GM12878 (cell line): ENCODE results near the gene PTPRN2. TPM values are rescaled to one million over a fixed set of nuclear protein-coding genes. Genes with fewer than 3 reads are reported as not detected.

Experiments used
- ATAC-seq: fragments of 200-7000 bp; cut with Tn5 transposase; 3 replicates; pipeline ENCODE4 v1.9.1; 2020; ENCODE audit warnings: mild to moderate bottlenecking, moderate library complexity
- BruUV-seq: library from RNA; stranded (reverse); fragments of 400-500 nt; replicated peaks from 2 replicates; lab custom pipeline; 2021; lab: Mats Ljungman, UMichigan
- CTCF ChIA-PET: fragments of 300-600 bp; sonication (Branson Sonifier 250); formaldehyde crosslinking; extraction: SDS; loops from one replicate; lab custom pipeline; 2021; ENCODE audit warnings: inconsistent platforms; lab: Yijun Ruan, JAX
- POLR2A ChIA-PET: fragments of 350-600 bp; formaldehyde crosslinking; extraction: SDS; loops from one replicate; lab custom pipeline; 2021; ENCODE audit warnings: inconsistent platforms; lab: Charles Lee
- RAD21 ChIA-PET: fragments of 300-600 bp; sonication (Branson Sonifier 250); formaldehyde crosslinking; loops from one replicate; lab custom pipeline; 2023; ENCODE audit warnings: antibody characterized with exemption; ENCODE audit not compliant: unreplicated experiment; lab: Charles Lee
- SMC1A ChIA-PET: fragments of 300-600 bp; sonication (Branson Sonifier 250); formaldehyde crosslinking; loops from one replicate; lab custom pipeline; 2023; ENCODE audit not compliant: unreplicated experiment, uncharacterized antibody; lab: Charles Lee
- DNase-seq: peaks from one replicate; pipeline ENCODE4 v3.0.0-alpha.2; 2011; ENCODE audit warnings: low read depth, low spot score
- FAIRE-seq: peaks from 3 replicates; lab custom pipeline; 2011; peaks lifted over from hg19 to GRCh38; lab: Jason Lieb, UNC
- H2AFZ ChIP-seq: 2 replicates; pipeline ENCODE4 v1.6.0; 2011; ENCODE audit warnings: low read depth, low read length, control low read depth; ENCODE audit not compliant: control insufficient read depth
- H3K27ac ChIP-seq: 2 replicates; pipeline ENCODE4 v1.5.1; 2011; ENCODE audit warnings: control low read depth; ENCODE audit not compliant: control insufficient read depth, insufficient read depth
- H3K27me3 ChIP-seq, 2 experiments: replicated peaks in 1 of 2; 2 replicates each; pipeline versions ENCODE4 v1.6.0 to v1.6.1; 2011; ENCODE audit warnings: low read length in 1 of 2; ENCODE audit not compliant: control insufficient read depth in 2 of 2, insufficient read depth in 2 of 2
- H3K36me3 ChIP-seq, 2 experiments: 2 replicates each; pipeline ENCODE4 v1.5.1; 2011; ENCODE audit warnings: low read length in 1 of 2; ENCODE audit not compliant: control insufficient read depth in 2 of 2, insufficient read depth in 2 of 2
- H3K4me1 ChIP-seq: 2 replicates; pipeline ENCODE4 v1.6.1; 2011; ENCODE audit warnings: mild to moderate bottlenecking, low read length, moderate library complexity, mixed read lengths; ENCODE audit not compliant: control insufficient read depth, insufficient read depth
- H3K4me2 ChIP-seq: 2 replicates; pipeline ENCODE4 v1.6.0; 2011; ENCODE audit warnings: control low read depth; ENCODE audit not compliant: control insufficient read depth, insufficient read depth
- H3K4me3 ChIP-seq: fragments of 200-600 bp; sonication (generic); 2 replicates; pipeline ENCODE4 v1.5.1; 2016
- H3K79me2 ChIP-seq: 2 replicates; pipeline ENCODE4 v1.6.0; 2011; ENCODE audit warnings: low read length; ENCODE audit not compliant: control insufficient read depth, insufficient read depth
- H3K9ac ChIP-seq: 2 replicates; pipeline ENCODE4 v1.8.0; 2011; ENCODE audit warnings: low read length, control low read depth, mixed read lengths; ENCODE audit not compliant: control insufficient read depth, insufficient read depth
- H3K9me3 ChIP-seq: replicated peaks from 3 replicates; pipeline ENCODE4 v1.5.1; 2011; ENCODE audit warnings: mild to moderate bottlenecking, low read length; ENCODE audit not compliant: control insufficient read depth, insufficient read depth
- H4K20me1 ChIP-seq: 2 replicates; pipeline ENCODE4 v1.6.0; 2011; ENCODE audit not compliant: control insufficient read depth, insufficient read depth
- BACH1 ChIP-seq: fragments of 450-650 bp; IDR thresholded peaks from 2 replicates; pipeline ENCODE4 v1.6.1; 2017; ENCODE audit warnings: mild to moderate bottlenecking, borderline replicate concordance
- CREM ChIP-seq: IDR thresholded peaks from 2 replicates; pipeline ENCODE4 v1.6.1; 2014; ENCODE audit warnings: antibody characterized with exemption, low read depth
- EED ChIP-seq: sonication (generic); IDR thresholded peaks from 2 replicates; pipeline ENCODE4 v1.6.1; 2016; ENCODE audit warnings: antibody characterized with exemption, low read depth
- GATAD2B ChIP-seq: fragments of 450-650 bp; conservative IDR thresholded peaks from 2 replicates; pipeline ENCODE4 v1.6.1; 2017; ENCODE audit warnings: low read depth, mild to moderate bottlenecking, moderate library complexity
- IRF4 ChIP-seq: IDR thresholded peaks from 2 replicates; pipeline ENCODE4 v1.6.1; 2011; ENCODE audit warnings: low read depth, low read length
- KAT2A ChIP-seq: conservative IDR thresholded peaks from 2 replicates; pipeline ENCODE4 v1.6.1; 2011; ENCODE audit warnings: low read depth, low read length; ENCODE audit not compliant: control insufficient read depth
- LARP7 ChIP-seq: fragments of 450-650 bp; IDR thresholded peaks from 2 replicates; pipeline ENCODE4 v1.6.1; 2017; ENCODE audit warnings: mild to moderate bottlenecking
- NFYA ChIP-seq: IDR thresholded peaks from 2 replicates; pipeline ENCODE4 v1.6.1; 2011; ENCODE audit warnings: low read depth, mild to moderate bottlenecking, low read length, improper control_type of control experiment, borderline replicate concordance
- NR2F1 ChIP-seq: fragments of 450-650 bp; conservative IDR thresholded peaks from 2 replicates; pipeline ENCODE4 v1.6.1; 2017; ENCODE audit warnings: mild to moderate bottlenecking
- POLR2AphosphoS2 ChIP-seq: IDR thresholded peaks from 2 replicates; pipeline ENCODE4 v1.6.1; 2011; ENCODE audit warnings: low read depth, mild to moderate bottlenecking, low read length, improper control_type of control experiment, moderate library complexity
- SIN3A ChIP-seq: IDR thresholded peaks from 2 replicates; pipeline ENCODE4 v1.6.1; 2012; ENCODE audit warnings: low read depth, low read length, improper control_type of control experiment
- SUPT20H ChIP-seq: IDR thresholded peaks from 2 replicates; pipeline ENCODE4 v1.6.1; 2011; ENCODE audit warnings: low read depth, mild to moderate bottlenecking, low read length, moderate library complexity, borderline replicate concordance; ENCODE audit not compliant: control insufficient read depth
- USF2 ChIP-seq: IDR thresholded peaks from 2 replicates; pipeline ENCODE4 v1.6.1; 2011; ENCODE audit warnings: low read depth, low read length, improper control_type of control experiment, borderline replicate concordance
- ZBTB4 ChIP-seq: fragments of 450-650 bp; formaldehyde crosslinking; IDR thresholded peaks from 2 replicates; pipeline ENCODE4 v1.4.0; 2022; ENCODE audit warnings: mild to moderate bottlenecking, moderate library complexity
- WGBS: methylation state at CpG from one replicate; pipeline ENCODE4 v1.1.6; 2016; ENCODE audit warnings: low lambda C conversion rate; ENCODE audit not compliant: insufficient replicate concordance, insufficient coverage; ENCODE audit errors: missing lambda C conversion rate; 5-methylcytosine and 5-hydroxymethylcytosine counted together
- in situ Hi-C: fragments of 300-500 bp; cut with MboI; formaldehyde crosslinking; loops from 9 replicates; pipeline ENCODE4 v1.14.3; 2018; ENCODE audit warnings: mixed read lengths
- intact Hi-C: fragments of 100-400 bp; cut with micrococcal nuclease; formaldehyde crosslinking; loops from one replicate; pipeline ENCODE4 v1.14.2; 2022; ENCODE audit not compliant: unreplicated experiment
- polyA plus RNA-seq, 11 experiments: library from polyadenylated mRNA; depleted of rRNA in 4 of 11; unstranded in 6 of 11; stranded (reverse) in 5 of 11; fragments of >200 nt; fragmentation: Nextera tagmentation in 4 of 11; fragmentation: Illumina TruSeq in 1 of 11; extraction: Ambion mirVana in 4 of 11; extraction: Trizol in 1 of 11; gene quantifications; 1 replicate in 1 of 11; 2 replicates in 10 of 11; pipeline versions ENCODE4 v1.2.1 to v1.2.3, GENCODE V29; 2011 to 2016; ENCODE audit warnings: inconsistent platforms in 2 of 11, missing spikeins in 2 of 11, low read depth in 1 of 11
- total RNA-seq, 4 experiments: library from RNA; depleted of rRNA in 3 of 4; stranded (reverse); fragments of >200 nt in 3 of 4; fragmentation: Illumina TruSeq in 1 of 4; extraction: Trizol in 1 of 4; gene quantifications; 2 replicates each; pipeline versions ENCODE4 v1.2.1 to v1.2.3, GENCODE V29; 2013 to 2021
- TF ChIP-seq, protein P1 (sequence below): fragments of 450-650 bp; IDR thresholded peaks from 2 replicates; pipeline ENCODE4 v1.6.1; 2016; ENCODE audit warnings: mild to moderate bottlenecking

The PTPRN2 gene
- total and polyA plus RNA-seq, 10 of the 15 experiments (the other 5 are each of a cell fraction or from before 2014, with no cell fraction given): 5.4 TPM; not detected in 9

DNA sequence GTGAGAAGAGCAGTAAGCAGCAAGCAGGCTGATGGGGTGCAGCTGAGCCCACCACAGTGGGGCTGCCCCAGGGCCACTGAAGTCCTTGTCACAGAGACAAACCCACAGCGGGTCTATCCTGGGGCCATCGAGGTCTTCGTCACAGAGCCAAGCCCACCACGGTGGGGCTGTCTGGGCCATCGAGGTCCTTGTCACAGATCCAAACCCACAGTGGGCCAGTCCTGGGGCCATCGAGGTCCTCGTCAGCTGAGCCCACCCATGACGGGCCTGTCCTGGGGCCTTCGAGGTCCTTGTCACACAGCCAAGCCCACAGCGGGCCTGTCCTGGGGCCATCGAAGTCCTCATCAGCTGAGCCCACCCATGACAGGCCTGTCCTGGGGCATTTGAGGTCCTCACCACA, 700.9 kb downstream of the PTPRN2 start:
- H3K79me2 ChIP-seq: no peaks in the 10 kb centered on the region
- no peaks in the 10 kb centered on the region for H3K27me3 ChIP-seq
- SMC1A ChIA-PET: no interaction called here
- DNase-seq: no peak
- TF ChIP-seq KAT2A: no peak
- no peak for TF ChIP-seq BACH1
- TF ChIP-seq, all 136 proteins: peak for 0
- no peak overlapping the region for H2AFZ ChIP-seq
- ChIA-PET POLR2A (no interaction called here), CTCF (no interaction called here), RAD21 (no interaction called here)
- no peaks in the 10 kb centered on the region for H3K4me1 ChIP-seq
- H4K20me1 ChIP-seq: no peaks in the 10 kb centered on the region
- WGBS: 30% methylated on average over 11 of the region's 11 CpGs
- no peak overlapping the region for H3K4me3 ChIP-seq
- H3K36me3 ChIP-seq: no peaks in the 10 kb centered on the region
- no peaks in the 10 kb centered on the region; the same call in 2 of the 3 replicates for H3K9me3 ChIP-seq
- ATAC-seq (no peak), FAIRE-seq (no peak)
- in situ Hi-C loops: no loop called here
- H3K27ac ChIP-seq: no peak overlapping the region
- no peak overlapping the region for H3K4me2 ChIP-seq
- no peak overlapping the region for H3K9ac ChIP-seq
- intact Hi-C loops: no loop called here
- no TSS peak for BruUV-seq

DNA sequence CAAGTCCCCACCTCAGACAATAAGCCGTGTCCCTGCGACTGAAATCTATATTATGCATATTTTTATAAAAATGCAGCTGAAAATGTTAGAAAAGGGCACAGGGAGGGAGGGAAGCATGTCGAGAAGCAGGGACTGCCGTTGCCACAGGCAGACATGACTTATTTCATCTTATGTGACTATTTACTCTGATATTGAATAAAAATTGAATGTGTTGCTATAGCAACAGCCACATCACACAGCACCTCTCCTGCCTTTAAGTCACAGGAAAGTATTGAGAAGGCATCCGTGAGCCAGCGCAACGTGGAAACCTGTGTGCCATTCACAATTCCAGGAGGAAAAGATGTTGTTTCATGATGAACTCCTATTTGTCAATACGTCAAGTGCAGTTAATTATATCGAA, 701.4 kb downstream of the PTPRN2 start:
- POLR2A ChIA-PET: no interaction called here
- H3K27me3 ChIP-seq: no peaks in the 10 kb centered on the region
- H3K4me3 ChIP-seq: no peak overlapping the region
- 38% methylated on average over 9 of the region's 9 CpGs for WGBS
- DNase-seq (no peak), FAIRE-seq (no peak), ATAC-seq (no peak)
- no TSS peak for BruUV-seq
- intact Hi-C loops: no loop called here
- no peak overlapping the region for H3K9ac ChIP-seq
- CTCF ChIA-PET: no interaction called here
- H3K36me3 ChIP-seq: no peaks in the 10 kb centered on the region
- H3K79me2 ChIP-seq: no peaks in the 10 kb centered on the region
- RAD21 ChIA-PET: no interaction called here
- no peak overlapping the region for H3K27ac ChIP-seq
- H3K4me2 ChIP-seq: no peak overlapping the region
- no peak overlapping the region for H2AFZ ChIP-seq
- in situ Hi-C loops: no loop called here
- H4K20me1 ChIP-seq: no peaks in the 10 kb centered on the region
- H3K9me3 ChIP-seq: peaks cover under 1% of the 10 kb centered on the region; the same call in 1 of the 3 replicates
- H3K4me1 ChIP-seq: no peaks in the 10 kb centered on the region
- SMC1A ChIA-PET: no interaction called here
- no peak for TF ChIP-seq EED
- no peak for TF ChIP-seq SIN3A
- no peak for TF ChIP-seq USF2
- no peak for TF ChIP-seq POLR2AphosphoS2
- no peak for TF ChIP-seq CREM
- no peak for TF ChIP-seq GATAD2B
- no peak for TF ChIP-seq LARP7
- TF ChIP-seq, protein P1, sequence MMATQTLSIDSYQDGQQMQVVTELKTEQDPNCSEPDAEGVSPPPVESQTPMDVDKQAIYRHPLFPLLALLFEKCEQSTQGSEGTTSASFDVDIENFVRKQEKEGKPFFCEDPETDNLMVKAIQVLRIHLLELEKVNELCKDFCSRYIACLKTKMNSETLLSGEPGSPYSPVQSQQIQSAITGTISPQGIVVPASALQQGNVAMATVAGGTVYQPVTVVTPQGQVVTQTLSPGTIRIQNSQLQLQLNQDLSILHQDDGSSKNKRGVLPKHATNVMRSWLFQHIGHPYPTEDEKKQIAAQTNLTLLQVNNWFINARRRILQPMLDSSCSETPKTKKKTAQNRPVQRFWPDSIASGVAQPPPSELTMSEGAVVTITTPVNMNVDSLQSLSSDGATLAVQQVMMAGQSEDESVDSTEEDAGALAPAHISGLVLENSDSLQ: no peak
- no peak for TF ChIP-seq SUPT20H
- TF ChIP-seq NR2F1: no peak
- no peak for TF ChIP-seq ZBTB4
- TF ChIP-seq NFYA: no peak
- no peak for TF ChIP-seq IRF4
